Measurements from ENCODE around the gene CLP1.
A peak's percentile ranks its signal among the peaks of the same experiment; 100 is the strongest.
"Not testable (repeated sequence)": the region's sequence is repeated elsewhere in the genome, so short reads cannot be mapped to it uniquely, and the experiment has no call there.

The CLP1 gene

GRCh38 chr11:57640068-57640800, 17.3 kb upstream of the CLP1 start:
- no peak for DNase-seq (ENCODE audit: low read depth in 4 of 4, low spot score in 1 of 4)

GRCh38 chr11:57641011-57641807, 16.4 kb upstream of the CLP1 start:
- DNase-seq (ENCODE audit: low read depth in 4 of 4, low spot score in 1 of 4): no peak

- DNase-seq (ENCODE audit: low read depth in 4 of 4, low spot score in 1 of 4): no peak
These were observed 13.8 kb upstream of the CLP1 start for GRCh38 chr11:57643802-57644201.

GRCh38 chr11:57644748-57645688, 12.5 kb upstream of the CLP1 start:
- DNase-seq (ENCODE audit: low read depth in 4 of 4, low spot score in 1 of 4): peak; percentile 73 to 91 (median 80)

GRCh38 chr11:57645689-57646085, 11.9 kb upstream of the CLP1 start:
- DNase-seq (ENCODE audit: low read depth in 4 of 4, low spot score in 1 of 4): no peak

GRCh38 chr11:57646194-57646798, 11.3 kb upstream of the CLP1 start:
- DNase-seq (ENCODE audit: low read depth in 4 of 4, low spot score in 1 of 4): no peak

GRCh38 chr11:57646799-57647303, 10.7 kb upstream of the CLP1 start:
- no peak for DNase-seq (ENCODE audit: low read depth in 4 of 4, low spot score in 1 of 4)

- no peak for DNase-seq (ENCODE audit: low read depth in 4 of 4, low spot score in 1 of 4)
These were observed 10.2 kb upstream of the CLP1 start for GRCh38 chr11:57647372-57647771.

- DNase-seq (ENCODE audit: low read depth in 4 of 4, low spot score in 1 of 4): no peak
These were observed 9.4 kb upstream of the CLP1 start for GRCh38 chr11:57647960-57648800.

- no peak for DNase-seq (ENCODE audit: low read depth in 4 of 4, low spot score in 1 of 4)
These were observed 8.5 kb upstream of the CLP1 start for GRCh38 chr11:57648801-57649735.

- DNase-seq (ENCODE audit: low read depth in 4 of 4, low spot score in 1 of 4): peak in 3 of 4 experiments; percentile 24 to 30 (median 26)
These were observed 7.5 kb upstream of the CLP1 start, which contains the start of gene YPEL4 for GRCh38 chr11:57649826-57650738. Gene YPEL4 (minus strand): TSS chr11:57649912. CDS start chr11:57647107, 2,805 bp downstream.

- no peak for DNase-seq (ENCODE audit: low read depth in 4 of 4, low spot score in 1 of 4)
These were observed 6.8 kb upstream of the CLP1 start for GRCh38 chr11:57650739-57651090.

GRCh38 chr11:57651408-57651807, 6.2 kb upstream of the CLP1 start:
- DNase-seq (ENCODE audit: low read depth in 4 of 4, low spot score in 1 of 4): no peak

GRCh38 chr11:57652230-57652629, 5.3 kb upstream of the CLP1 start:
- DNase-seq (ENCODE audit: low read depth in 4 of 4, low spot score in 1 of 4): not testable (repeated sequence)

- DNase-seq (ENCODE audit: low read depth in 4 of 4, low spot score in 1 of 4): no peak
These were observed 4.9 kb upstream of the CLP1 start for GRCh38 chr11:57652662-57653061.

- DNase-seq (ENCODE audit: low read depth in 4 of 4, low spot score in 1 of 4): no peak
These were observed 4.4 kb upstream of the CLP1 start for GRCh38 chr11:57653163-57653562.

- DNase-seq (ENCODE audit: low read depth in 4 of 4, low spot score in 1 of 4): no peak
These were observed 723 bp upstream of the CLP1 start for GRCh38 chr11:57656885-57657193.

GRCh38 chr11:57658023-57658361, 430 bp downstream of the CLP1 start:
- no peak for DNase-seq (ENCODE audit: low read depth in 4 of 4, low spot score in 1 of 4)

Data from stimulated activated CD4-positive, alpha-beta T cell treated with anti-CD3 and anti-CD28 coated beads, Interleukin-1b, Interleukin-23, amount 100 ng/mL, for 24 hours (primary cell).